K562 (cell line): Measurements from ENCODE around the gene RGL2. TPM values are rescaled to one million over a fixed set of nuclear protein-coding genes. Genes with fewer than 3 reads are reported as not detected.
A peak's percentile ranks its signal among the peaks of the same experiment; 100 is the strongest.

ENCODE experiments used
- CREM ChIP-seq: IDR thresholded peaks from 2 replicates; pipeline ENCODE4 v1.6.1; 2014; ENCODE audit warnings: antibody characterized with exemption, low read depth
- KDM4B ChIP-seq, 2 experiments: fragments of 450-650 bp in 1 of 2; sonication (generic) in 1 of 2; IDR thresholded peaks; 2 replicates each; pipeline ENCODE4 v1.6.1; 2016 to 2017; ENCODE audit warnings: borderline replicate concordance in 2 of 2, antibody characterized with exemption in 1 of 2, low read depth in 1 of 2, mild to moderate bottlenecking in 1 of 2
- PHB ChIP-seq: fragments of 250-450 bp; sonication (Bioruptor Pico); IDR thresholded peaks from 2 replicates; pipeline ENCODE4 v1.5.0; 2021
- POLR2A ChIP-seq: fragments of 450-650 bp; conservative IDR thresholded peaks from 2 replicates; pipeline ENCODE4 v1.6.1; 2016
- YY1 ChIP-seq, 3 experiments: IDR thresholded peaks; 2 replicates each; pipeline ENCODE4 v1.6.1; 2011; ENCODE audit warnings: low read length in 2 of 3, mild to moderate bottlenecking in 2 of 3, moderate library complexity in 2 of 3, borderline replicate concordance in 1 of 3, control low read depth in 1 of 3, low read depth in 1 of 3; ENCODE audit not compliant: insufficient read depth in 3 of 3, insufficient replicate concordance in 2 of 3, control insufficient read depth in 1 of 3, insufficient read length in 1 of 3; ENCODE audit errors: extremely low read depth in 1 of 3
- ZFP1 ChIP-seq: fragments of 450-650 bp; formaldehyde crosslinking; IDR thresholded peaks from 2 replicates; pipeline ENCODE4 v1.4.0; 2020; ENCODE audit warnings: mild to moderate bottlenecking, mixed read lengths
- polyA plus RNA-seq, 8 experiments: library from polyadenylated mRNA; depleted of rRNA in 4 of 8; stranded (reverse) in 5 of 8; unstranded in 3 of 8; fragments of >200 nt; fragmentation: Nextera tagmentation in 2 of 8; fragmentation: Illumina TruSeq in 1 of 8; extraction: Ambion mirVana in 2 of 8; extraction: Trizol in 1 of 8; gene quantifications; 2 replicates each; pipeline versions ENCODE4 v1.2.1 to v1.2.3, GENCODE V29; 2011 to 2014; ENCODE audit warnings: inconsistent platforms in 1 of 8, missing spikeins in 1 of 8
- total RNA-seq, 7 experiments: library from RNA; depleted of rRNA in 6 of 7; stranded (reverse); fragments of >200 nt in 6 of 7; fragmentation: Illumina TruSeq in 2 of 7; extraction: Trizol in 2 of 7; gene quantifications; 2 replicates each; pipeline versions ENCODE4 v1.2.1 to v1.2.3, GENCODE V29; 2011 to 2021; ENCODE audit warnings: low replicate concordance in 1 of 7
- TF ChIP-seq, protein P1 (sequence below): sonication (generic); formaldehyde crosslinking; IDR thresholded peaks from 2 replicates; pipeline ENCODE4 v1.8.0; 2023; ENCODE audit warnings: missing genetic modification reagents, mild to moderate bottlenecking, borderline replicate concordance
- TF ChIP-seq, protein P2 (sequence below): fragments of 450-650 bp; IDR thresholded peaks from 2 replicates; pipeline ENCODE4 v1.6.1; 2017; ENCODE audit warnings: antibody characterized with exemption
- TF ChIP-seq, protein P3 (sequence below): sonication (generic); formaldehyde crosslinking; IDR thresholded peaks from 2 replicates; pipeline ENCODE4 v1.8.1; 2023; ENCODE audit warnings: mild to moderate bottlenecking, missing genetic modification reagents
- TF ChIP-seq, protein P4 (sequence below): fragments of 450-650 bp; formaldehyde crosslinking; conservative IDR thresholded peaks from 2 replicates; pipeline ENCODE4 v1.4.0; 2022; ENCODE audit warnings: mild to moderate bottlenecking, missing genetic modification characterization
- TF ChIP-seq, protein P5 (sequence below), 2 experiments: fragments of 450-650 bp; IDR thresholded peaks; 2 replicates each; pipeline ENCODE4 v1.6.1; 2016
- TF ChIP-seq, protein P6 (sequence below): fragments of 250-450 bp; sonication (Bioruptor Pico); IDR thresholded peaks from 2 replicates; pipeline ENCODE4 v1.8.0; 2022; ENCODE audit warnings: moderate library complexity, mild to moderate bottlenecking, inconsistent platforms

The RGL2 gene
- total and polyA plus RNA-seq, 9 of the 15 experiments (the other 6 are each of a cell fraction or from before 2014, with no cell fraction given): 1.8 to 57.1 (median 19.5) TPM

DNA sequence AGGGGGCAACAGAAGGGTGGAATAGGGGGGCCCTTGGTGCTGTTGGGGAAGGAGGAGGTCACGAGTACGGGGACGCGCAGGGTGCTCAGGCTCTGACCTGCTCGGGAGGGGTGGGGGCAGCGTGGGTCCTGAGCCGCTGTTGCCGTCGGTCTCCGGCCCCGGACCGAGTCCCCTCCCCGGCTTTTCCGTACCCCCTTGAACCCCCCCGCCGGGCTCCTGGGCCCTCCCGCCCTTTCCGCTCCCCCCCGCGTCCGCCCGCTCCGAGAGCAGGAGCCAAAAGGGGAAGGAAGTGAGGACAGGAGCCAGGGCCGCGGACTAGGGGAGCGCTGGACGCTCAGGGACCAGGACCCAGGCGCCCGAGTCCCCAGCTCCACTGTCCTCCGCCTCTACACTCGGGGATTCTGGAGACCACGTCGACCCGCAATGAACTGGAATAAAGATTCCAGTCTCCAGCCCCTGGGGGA, at the start of gene RGL2 (continued):
- TF ChIP-seq, protein P1, sequence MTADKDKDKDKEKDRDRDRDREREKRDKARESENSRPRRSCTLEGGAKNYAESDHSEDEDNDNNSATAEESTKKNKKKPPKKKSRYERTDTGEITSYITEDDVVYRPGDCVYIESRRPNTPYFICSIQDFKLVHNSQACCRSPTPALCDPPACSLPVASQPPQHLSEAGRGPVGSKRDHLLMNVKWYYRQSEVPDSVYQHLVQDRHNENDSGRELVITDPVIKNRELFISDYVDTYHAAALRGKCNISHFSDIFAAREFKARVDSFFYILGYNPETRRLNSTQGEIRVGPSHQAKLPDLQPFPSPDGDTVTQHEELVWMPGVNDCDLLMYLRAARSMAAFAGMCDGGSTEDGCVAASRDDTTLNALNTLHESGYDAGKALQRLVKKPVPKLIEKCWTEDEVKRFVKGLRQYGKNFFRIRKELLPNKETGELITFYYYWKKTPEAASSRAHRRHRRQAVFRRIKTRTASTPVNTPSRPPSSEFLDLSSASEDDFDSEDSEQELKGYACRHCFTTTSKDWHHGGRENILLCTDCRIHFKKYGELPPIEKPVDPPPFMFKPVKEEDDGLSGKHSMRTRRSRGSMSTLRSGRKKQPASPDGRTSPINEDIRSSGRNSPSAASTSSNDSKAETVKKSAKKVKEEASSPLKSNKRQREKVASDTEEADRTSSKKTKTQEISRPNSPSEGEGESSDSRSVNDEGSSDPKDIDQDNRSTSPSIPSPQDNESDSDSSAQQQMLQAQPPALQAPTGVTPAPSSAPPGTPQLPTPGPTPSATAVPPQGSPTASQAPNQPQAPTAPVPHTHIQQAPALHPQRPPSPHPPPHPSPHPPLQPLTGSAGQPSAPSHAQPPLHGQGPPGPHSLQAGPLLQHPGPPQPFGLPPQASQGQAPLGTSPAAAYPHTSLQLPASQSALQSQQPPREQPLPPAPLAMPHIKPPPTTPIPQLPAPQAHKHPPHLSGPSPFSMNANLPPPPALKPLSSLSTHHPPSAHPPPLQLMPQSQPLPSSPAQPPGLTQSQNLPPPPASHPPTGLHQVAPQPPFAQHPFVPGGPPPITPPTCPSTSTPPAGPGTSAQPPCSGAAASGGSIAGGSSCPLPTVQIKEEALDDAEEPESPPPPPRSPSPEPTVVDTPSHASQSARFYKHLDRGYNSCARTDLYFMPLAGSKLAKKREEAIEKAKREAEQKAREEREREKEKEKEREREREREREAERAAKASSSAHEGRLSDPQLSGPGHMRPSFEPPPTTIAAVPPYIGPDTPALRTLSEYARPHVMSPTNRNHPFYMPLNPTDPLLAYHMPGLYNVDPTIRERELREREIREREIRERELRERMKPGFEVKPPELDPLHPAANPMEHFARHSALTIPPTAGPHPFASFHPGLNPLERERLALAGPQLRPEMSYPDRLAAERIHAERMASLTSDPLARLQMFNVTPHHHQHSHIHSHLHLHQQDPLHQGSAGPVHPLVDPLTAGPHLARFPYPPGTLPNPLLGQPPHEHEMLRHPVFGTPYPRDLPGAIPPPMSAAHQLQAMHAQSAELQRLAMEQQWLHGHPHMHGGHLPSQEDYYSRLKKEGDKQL: 0 out of 2 replicates have a peak, but pooled peaks have one; percentile 18
- TF ChIP-seq, protein P2, sequence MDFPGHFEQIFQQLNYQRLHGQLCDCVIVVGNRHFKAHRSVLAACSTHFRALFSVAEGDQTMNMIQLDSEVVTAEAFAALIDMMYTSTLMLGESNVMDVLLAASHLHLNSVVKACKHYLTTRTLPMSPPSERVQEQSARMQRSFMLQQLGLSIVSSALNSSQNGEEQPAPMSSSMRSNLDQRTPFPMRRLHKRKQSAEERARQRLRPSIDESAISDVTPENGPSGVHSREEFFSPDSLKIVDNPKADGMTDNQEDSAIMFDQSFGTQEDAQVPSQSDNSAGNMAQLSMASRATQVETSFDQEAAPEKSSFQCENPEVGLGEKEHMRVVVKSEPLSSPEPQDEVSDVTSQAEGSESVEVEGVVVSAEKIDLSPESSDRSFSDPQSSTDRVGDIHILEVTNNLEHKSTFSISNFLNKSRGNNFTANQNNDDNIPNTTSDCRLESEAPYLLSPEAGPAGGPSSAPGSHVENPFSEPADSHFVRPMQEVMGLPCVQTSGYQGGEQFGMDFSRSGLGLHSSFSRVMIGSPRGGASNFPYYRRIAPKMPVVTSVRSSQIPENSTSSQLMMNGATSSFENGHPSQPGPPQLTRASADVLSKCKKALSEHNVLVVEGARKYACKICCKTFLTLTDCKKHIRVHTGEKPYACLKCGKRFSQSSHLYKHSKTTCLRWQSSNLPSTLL: peak; percentile 55; the same call in 1 of the 2 replicates
- TF ChIP-seq POLR2A (no peak), CREM (peak; percentile 13; the same call in 1 of the 2 replicates), PHB (peak; percentile 92), ZFP1 (CRISPR knock-in tag) (no peak), YY1 (IDR thresholded peaks at IDR 0.05; ENCODE audit: borderline replicate concordance in 1 of 3, control insufficient read depth in 1 of 3, extremely low read depth in 1 of 3, insufficient read depth in 3 of 3, insufficient read length in 1 of 3, insufficient replicate concordance in 2 of 3, low read depth in 1 of 3, low read length in 2 of 3) (peak in 1 of 3 experiments; percentile 25), KDM4B (IDR thresholded peaks at IDR 0.05; ENCODE audit: borderline replicate concordance in 2 of 2, low read depth in 1 of 2) (peak in 1 of 2 experiments; percentile 97; a peak in 2 of 4 replicates)
- TF ChIP-seq, protein P3, sequence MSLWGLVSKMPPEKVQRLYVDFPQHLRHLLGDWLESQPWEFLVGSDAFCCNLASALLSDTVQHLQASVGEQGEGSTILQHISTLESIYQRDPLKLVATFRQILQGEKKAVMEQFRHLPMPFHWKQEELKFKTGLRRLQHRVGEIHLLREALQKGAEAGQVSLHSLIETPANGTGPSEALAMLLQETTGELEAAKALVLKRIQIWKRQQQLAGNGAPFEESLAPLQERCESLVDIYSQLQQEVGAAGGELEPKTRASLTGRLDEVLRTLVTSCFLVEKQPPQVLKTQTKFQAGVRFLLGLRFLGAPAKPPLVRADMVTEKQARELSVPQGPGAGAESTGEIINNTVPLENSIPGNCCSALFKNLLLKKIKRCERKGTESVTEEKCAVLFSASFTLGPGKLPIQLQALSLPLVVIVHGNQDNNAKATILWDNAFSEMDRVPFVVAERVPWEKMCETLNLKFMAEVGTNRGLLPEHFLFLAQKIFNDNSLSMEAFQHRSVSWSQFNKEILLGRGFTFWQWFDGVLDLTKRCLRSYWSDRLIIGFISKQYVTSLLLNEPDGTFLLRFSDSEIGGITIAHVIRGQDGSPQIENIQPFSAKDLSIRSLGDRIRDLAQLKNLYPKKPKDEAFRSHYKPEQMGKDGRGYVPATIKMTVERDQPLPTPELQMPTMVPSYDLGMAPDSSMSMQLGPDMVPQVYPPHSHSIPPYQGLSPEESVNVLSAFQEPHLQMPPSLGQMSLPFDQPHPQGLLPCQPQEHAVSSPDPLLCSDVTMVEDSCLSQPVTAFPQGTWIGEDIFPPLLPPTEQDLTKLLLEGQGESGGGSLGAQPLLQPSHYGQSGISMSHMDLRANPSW: peak; percentile 53; the same call in 1 of the 2 replicates
- TF ChIP-seq, protein P4, sequence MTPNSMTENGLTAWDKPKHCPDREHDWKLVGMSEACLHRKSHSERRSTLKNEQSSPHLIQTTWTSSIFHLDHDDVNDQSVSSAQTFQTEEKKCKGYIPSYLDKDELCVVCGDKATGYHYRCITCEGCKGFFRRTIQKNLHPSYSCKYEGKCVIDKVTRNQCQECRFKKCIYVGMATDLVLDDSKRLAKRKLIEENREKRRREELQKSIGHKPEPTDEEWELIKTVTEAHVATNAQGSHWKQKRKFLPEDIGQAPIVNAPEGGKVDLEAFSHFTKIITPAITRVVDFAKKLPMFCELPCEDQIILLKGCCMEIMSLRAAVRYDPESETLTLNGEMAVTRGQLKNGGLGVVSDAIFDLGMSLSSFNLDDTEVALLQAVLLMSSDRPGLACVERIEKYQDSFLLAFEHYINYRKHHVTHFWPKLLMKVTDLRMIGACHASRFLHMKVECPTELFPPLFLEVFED (CRISPR knock-in tag): peak; percentile 68
- TF ChIP-seq, protein P5, sequence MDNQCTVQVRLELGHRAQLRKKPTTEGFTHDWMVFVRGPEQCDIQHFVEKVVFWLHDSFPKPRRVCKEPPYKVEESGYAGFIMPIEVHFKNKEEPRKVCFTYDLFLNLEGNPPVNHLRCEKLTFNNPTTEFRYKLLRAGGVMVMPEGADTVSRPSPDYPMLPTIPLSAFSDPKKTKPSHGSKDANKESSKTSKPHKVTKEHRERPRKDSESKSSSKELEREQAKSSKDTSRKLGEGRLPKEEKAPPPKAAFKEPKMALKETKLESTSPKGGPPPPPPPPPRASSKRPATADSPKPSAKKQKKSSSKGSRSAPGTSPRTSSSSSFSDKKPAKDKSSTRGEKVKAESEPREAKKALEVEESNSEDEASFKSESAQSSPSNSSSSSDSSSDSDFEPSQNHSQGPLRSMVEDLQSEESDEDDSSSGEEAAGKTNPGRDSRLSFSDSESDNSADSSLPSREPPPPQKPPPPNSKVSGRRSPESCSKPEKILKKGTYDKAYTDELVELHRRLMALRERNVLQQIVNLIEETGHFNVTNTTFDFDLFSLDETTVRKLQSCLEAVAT (IDR thresholded peaks at IDR 0.05): no peak
- TF ChIP-seq, protein P6, sequence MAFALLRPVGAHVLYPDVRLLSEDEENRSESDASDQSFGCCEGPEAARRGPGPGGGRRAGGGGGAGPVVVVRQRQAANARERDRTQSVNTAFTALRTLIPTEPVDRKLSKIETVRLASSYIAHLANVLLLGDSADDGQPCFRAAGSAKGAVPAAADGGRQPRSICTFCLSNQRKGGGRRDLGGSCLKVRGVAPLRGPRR (CRISPR knock-in tag): no peak
